Uterus (tissue), 2 donors: ENCODE measurements around the gene RTRAF.

Experiments
- POLR2A ChIP-seq, 2 donors: fragments of 450-650 bp; IDR thresholded peaks; one replicate each; pipeline ENCODE4 v1.6.1; 2016; ENCODE audit warnings: antibody characterized with exemption in 2 of 2, mild to moderate bottlenecking in 1 of 2, moderate library complexity in 1 of 2
- TF ChIP-seq, protein P1 (sequence below), 4 experiments: fragments of 200-600 bp in 2 of 4; fragments of 450-650 bp in 2 of 4; sonication (generic) in 2 of 4; IDR thresholded peaks; one replicate each; pipeline ENCODE4 v1.5.1; 2016 to 2019; ENCODE audit warnings: antibody characterized with exemption in 4 of 4, mild to moderate bottlenecking in 2 of 4, moderate library complexity in 1 of 4

DNA sequence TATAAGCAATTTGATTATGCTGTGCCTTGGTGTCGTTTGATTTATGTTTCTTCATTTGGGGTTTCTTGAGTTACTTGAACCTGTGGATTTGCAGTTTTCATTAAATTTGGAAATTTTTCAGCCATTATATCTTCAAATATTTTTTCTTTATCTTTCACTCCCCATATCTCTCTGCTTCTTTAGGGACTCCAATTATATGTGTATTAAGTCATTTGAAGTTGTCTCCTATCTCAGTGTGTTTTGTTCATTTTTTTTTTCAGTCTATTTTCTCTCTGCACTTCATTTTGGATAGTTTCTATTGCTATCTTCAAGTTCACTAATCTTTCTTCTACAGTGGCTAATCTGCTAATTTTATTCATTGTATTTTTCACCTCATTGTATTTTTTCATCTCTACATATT lies 29.4 kb upstream of the RTRAF start:
- TF ChIP-seq POLR2A (IDR thresholded peaks at IDR 0.05) = no peak
- TF ChIP-seq, protein P1, sequence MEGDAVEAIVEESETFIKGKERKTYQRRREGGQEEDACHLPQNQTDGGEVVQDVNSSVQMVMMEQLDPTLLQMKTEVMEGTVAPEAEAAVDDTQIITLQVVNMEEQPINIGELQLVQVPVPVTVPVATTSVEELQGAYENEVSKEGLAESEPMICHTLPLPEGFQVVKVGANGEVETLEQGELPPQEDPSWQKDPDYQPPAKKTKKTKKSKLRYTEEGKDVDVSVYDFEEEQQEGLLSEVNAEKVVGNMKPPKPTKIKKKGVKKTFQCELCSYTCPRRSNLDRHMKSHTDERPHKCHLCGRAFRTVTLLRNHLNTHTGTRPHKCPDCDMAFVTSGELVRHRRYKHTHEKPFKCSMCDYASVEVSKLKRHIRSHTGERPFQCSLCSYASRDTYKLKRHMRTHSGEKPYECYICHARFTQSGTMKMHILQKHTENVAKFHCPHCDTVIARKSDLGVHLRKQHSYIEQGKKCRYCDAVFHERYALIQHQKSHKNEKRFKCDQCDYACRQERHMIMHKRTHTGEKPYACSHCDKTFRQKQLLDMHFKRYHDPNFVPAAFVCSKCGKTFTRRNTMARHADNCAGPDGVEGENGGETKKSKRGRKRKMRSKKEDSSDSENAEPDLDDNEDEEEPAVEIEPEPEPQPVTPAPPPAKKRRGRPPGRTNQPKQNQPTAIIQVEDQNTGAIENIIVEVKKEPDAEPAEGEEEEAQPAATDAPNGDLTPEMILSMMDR (IDR thresholded peaks at IDR 0.05) = no peak
